HepG2 (cell line): ENCODE results near the gene DLG2. TPM values are rescaled to one million over a fixed set of nuclear protein-coding genes. Genes with fewer than 3 reads are reported as not detected.

Experiments used
- ATAC-seq: fragments of 200-7000 bp; cut with Tn5 transposase; 3 replicates; pipeline ENCODE4 v1.9.1; 2020; ENCODE audit warnings: mild to moderate bottlenecking, moderate library complexity
- BruUV-seq: library from RNA; stranded (reverse); fragments of 400-500 nt; replicated peaks from 2 replicates; lab custom pipeline; 2021; lab: Mats Ljungman, UMichigan
- CTCF ChIA-PET: fragments of 300-600 bp; formaldehyde crosslinking; extraction: SDS; loops from one replicate; lab custom pipeline; 2021; ENCODE audit warnings: low total read pairs, inconsistent platforms, low intra/inter-chr PET ratio; lab: Yijun Ruan, JAX
- POLR2A ChIA-PET: fragments of 350-600 bp; sonication (Branson Sonifier 250); formaldehyde crosslinking; loops from one replicate; lab custom pipeline; 2020; ENCODE audit warnings: antibody characterized with exemption, inconsistent platforms; lab: Yijun Ruan, JAX
- DNase-seq: peaks from one replicate; pipeline ENCODE4 v3.0.0-alpha.2; 2015; ENCODE audit warnings: low spot score
- FAIRE-seq: peaks from 3 replicates; lab custom pipeline; 2011; peaks lifted over from hg19 to GRCh38; lab: Jason Lieb, UNC
- H2AFZ ChIP-seq: one replicate; pipeline ENCODE4 v1.6.1; 2011; ENCODE audit warnings: low read length, inconsistent platforms
- H3K27ac ChIP-seq: fragments of 300-600 bp; 3 replicates; pipeline ENCODE4 v1.8.0; 2011; ENCODE audit warnings: mixed run types, mild to moderate bottlenecking, mixed read lengths, low read length, inconsistent platforms; ENCODE audit not compliant: insufficient read depth; ENCODE audit errors: extremely low read length
- H3K27me3 ChIP-seq, 2 experiments: fragments of 200-600 bp in 1 of 2; 2 replicates in 1 of 2; 3 replicates in 1 of 2; pipeline versions ENCODE4 v1.6.0 to v1.8.0; 2011; ENCODE audit warnings: low read length in 2 of 2, mild to moderate bottlenecking in 2 of 2, moderate library complexity in 2 of 2, inconsistent platforms in 1 of 2; ENCODE audit not compliant: insufficient read depth in 2 of 2, control insufficient read depth in 1 of 2
- H3K36me3 ChIP-seq, 2 experiments: fragments of 200-600 bp in 1 of 2; replicated peaks in 1 of 2; 2 replicates in 1 of 2; 3 replicates in 1 of 2; pipeline versions ENCODE4 v1.5.1 to v1.8.0; 2011; ENCODE audit warnings: low read length in 2 of 2, inconsistent platforms in 1 of 2; ENCODE audit not compliant: insufficient read depth in 2 of 2, control insufficient read depth in 1 of 2
- H3K4me1 ChIP-seq: 2 replicates; pipeline ENCODE4 v1.5.1; 2012; ENCODE audit warnings: low read length, inconsistent platforms; ENCODE audit not compliant: insufficient read depth
- H3K4me2 ChIP-seq: 2 replicates; pipeline ENCODE4 v1.6.0; 2011; ENCODE audit warnings: low read depth, low read length, inconsistent platforms
- H3K4me3 ChIP-seq, 3 experiments: fragments of 200-600 bp in 1 of 3; sonication (generic), shearing (Covaris generic) in 1 of 3; replicated peaks in 1 of 3; 2 replicates each; pipeline ENCODE4 v1.5.1; 2011 to 2016; ENCODE audit warnings: low read length in 3 of 3, inconsistent platforms in 2 of 3, low read depth in 2 of 3, mild to moderate bottlenecking in 2 of 3, control low read depth in 1 of 3, mixed read lengths in 1 of 3; ENCODE audit not compliant: insufficient read depth in 1 of 3
- H3K79me2 ChIP-seq: one replicate; pipeline ENCODE4 v1.6.1; 2011; ENCODE audit warnings: low read length, inconsistent platforms; ENCODE audit not compliant: insufficient read depth
- H3K9ac ChIP-seq: 2 replicates; pipeline ENCODE4 v1.6.0; 2011; ENCODE audit warnings: mild to moderate bottlenecking, low read depth, low read length, inconsistent platforms; ENCODE audit not compliant: insufficient read depth
- H3K9me3 ChIP-seq: 2 replicates; pipeline ENCODE4 v1.5.1; 2012; ENCODE audit warnings: mild to moderate bottlenecking, low read length
- H4K20me1 ChIP-seq: 2 replicates; pipeline ENCODE4 v1.6.0; 2011; ENCODE audit warnings: inconsistent platforms, mild to moderate bottlenecking, low read length, moderate library complexity; ENCODE audit not compliant: insufficient read depth
- ADNP ChIP-seq: sonication (generic); formaldehyde crosslinking; IDR thresholded peaks from 2 replicates; pipeline ENCODE4 v1.4.0; 2020; ENCODE audit warnings: missing genetic modification reagents
- ASH2L ChIP-seq: fragments of 300-600, 200-600 bp; sonication (generic); IDR thresholded peaks from 2 replicates; pipeline ENCODE4 v1.7.0; 2017; ENCODE audit warnings: low read depth, mild to moderate bottlenecking, moderate library complexity, mixed read lengths, low read length; ENCODE audit not compliant: insufficient read length
- CEBPG ChIP-seq: IDR thresholded peaks from 2 replicates; pipeline ENCODE4 v1.6.1; 2016
- GZF1 ChIP-seq: sonication (generic); formaldehyde crosslinking; IDR thresholded peaks from 2 replicates; pipeline ENCODE4 v1.5.1; 2020; ENCODE audit warnings: mild to moderate bottlenecking, missing genetic modification reagents
- JUN ChIP-seq: sonication (generic); formaldehyde crosslinking; IDR thresholded peaks from 2 replicates; pipeline ENCODE4 v1.4.0; 2020; ENCODE audit warnings: mild to moderate bottlenecking, missing genetic modification reagents
- KDM4B ChIP-seq: sonication (generic); formaldehyde crosslinking; IDR thresholded peaks from 2 replicates; pipeline ENCODE4 v1.4.0; 2020; ENCODE audit warnings: missing genetic modification reagents
- MAFF ChIP-seq: IDR thresholded peaks from 2 replicates; pipeline ENCODE4 v1.6.1; 2011; ENCODE audit warnings: low read depth, low read length, improper control_type of control experiment
- MBNL3 ChIP-seq: fragments of 250-450 bp; sonication (Bioruptor Pico); conservative IDR thresholded peaks from 2 replicates; pipeline ENCODE4 v1.8.0; 2022; ENCODE audit warnings: mild to moderate bottlenecking, inconsistent platforms
- NONO ChIP-seq, 2 experiments: fragments of 450-650 bp in 1 of 2; sonication (generic) in 1 of 2; formaldehyde crosslinking in 1 of 2; IDR thresholded peaks in 1 of 2; conservative IDR thresholded peaks in 1 of 2; 2 replicates each; pipeline versions ENCODE4 v1.6.1 to v1.8.0; 2017 to 2022; ENCODE audit warnings: mild to moderate bottlenecking in 1 of 2, missing genetic modification reagents in 1 of 2, moderate library complexity in 1 of 2
- PRPF4 ChIP-seq: fragments of 200-400 bp; formaldehyde crosslinking; IDR thresholded peaks from 2 replicates; pipeline ENCODE4 v1.6.1; 2016; ENCODE audit warnings: low read length, low read depth; ENCODE audit not compliant: poor library complexity, severe bottlenecking
- SCMH1 ChIP-seq: sonication (generic); formaldehyde crosslinking; IDR thresholded peaks from 2 replicates; pipeline ENCODE4 v1.9.0; 2021; ENCODE audit warnings: missing genetic modification reagents, mild to moderate bottlenecking, borderline replicate concordance
- TBX2 ChIP-seq: sonication (generic); formaldehyde crosslinking; IDR thresholded peaks from 2 replicates; pipeline ENCODE4 v1.5.0; 2020; ENCODE audit warnings: missing genetic modification reagents, mild to moderate bottlenecking, borderline replicate concordance
- ZBTB38 ChIP-seq: sonication (generic); formaldehyde crosslinking; IDR thresholded peaks from 2 replicates; pipeline ENCODE4 v1.5.1; 2020; ENCODE audit warnings: mild to moderate bottlenecking, missing genetic modification reagents
- ZNF101 ChIP-seq: sonication (generic); formaldehyde crosslinking; IDR thresholded peaks from 2 replicates; pipeline ENCODE4 v1.4.0; 2020; ENCODE audit warnings: mild to moderate bottlenecking, low read depth, missing genetic modification reagents, borderline replicate concordance
- ZNF274 ChIP-seq: sonication (generic); formaldehyde crosslinking; IDR thresholded peaks from 2 replicates; pipeline ENCODE4 v1.5.1; 2020; ENCODE audit warnings: mild to moderate bottlenecking, missing genetic modification reagents
- WGBS: methylation state at CpG from one replicate; pipeline ENCODE4 v1.1.6; 2017; ENCODE audit warnings: low lambda C conversion rate; 5-methylcytosine and 5-hydroxymethylcytosine counted together
- in situ Hi-C: cut with HindIII; loops from 2 replicates; pipeline ENCODE4 v1.10.0; 2017; ENCODE audit warnings: low pct_unique_long_range_greater_than_20kb; ENCODE audit not compliant: extremely low pct_ligation_motif_present
- intact Hi-C: fragments of 100-400 bp; cut with micrococcal nuclease; formaldehyde crosslinking; loops from one replicate; pipeline ENCODE4 v1.10.0; 2022; ENCODE audit not compliant: unreplicated experiment
- polyA plus RNA-seq, 8 experiments: library from polyadenylated mRNA; depleted of rRNA in 3 of 8; stranded (reverse) in 7 of 8; unstranded in 1 of 8; fragments of >200 nt; fragmentation: Illumina TruSeq in 4 of 8; extraction: Trizol in 4 of 8; gene quantifications; 2 replicates each; pipeline versions ENCODE4 v1.2.1 to v1.2.3, GENCODE V29; 2011 to 2016; ENCODE audit warnings: low read depth in 4 of 8, missing spikeins in 1 of 8, mixed read lengths in 1 of 8; ENCODE audit not compliant: insufficient read depth in 1 of 8
- total RNA-seq, 5 experiments: library from RNA; depleted of rRNA; stranded (reverse); fragments of >200 nt; fragmentation: Illumina TruSeq; extraction: Trizol; gene quantifications; 2 replicates each; pipeline ENCODE4 v1.2.3, GENCODE V29; 2016; ENCODE audit warnings: low read depth in 1 of 5
- TF ChIP-seq, protein P1 (sequence below): sonication (generic); formaldehyde crosslinking; IDR thresholded peaks from 2 replicates; pipeline ENCODE4 v1.4.0; 2020; ENCODE audit warnings: missing genetic modification reagents, borderline replicate concordance
- TF ChIP-seq, protein P2 (sequence below): sonication (generic); formaldehyde crosslinking; IDR thresholded peaks from 2 replicates; pipeline ENCODE4 v1.8.0; 2022; ENCODE audit warnings: mild to moderate bottlenecking, missing genetic modification reagents, moderate library complexity

The DLG2 gene
- total and polyA plus RNA-seq, 2 of the 13 experiments (the other 11 are each of a cell fraction or from before 2014, with no cell fraction given), result 0.46 to 1.0 TPM

DNA sequence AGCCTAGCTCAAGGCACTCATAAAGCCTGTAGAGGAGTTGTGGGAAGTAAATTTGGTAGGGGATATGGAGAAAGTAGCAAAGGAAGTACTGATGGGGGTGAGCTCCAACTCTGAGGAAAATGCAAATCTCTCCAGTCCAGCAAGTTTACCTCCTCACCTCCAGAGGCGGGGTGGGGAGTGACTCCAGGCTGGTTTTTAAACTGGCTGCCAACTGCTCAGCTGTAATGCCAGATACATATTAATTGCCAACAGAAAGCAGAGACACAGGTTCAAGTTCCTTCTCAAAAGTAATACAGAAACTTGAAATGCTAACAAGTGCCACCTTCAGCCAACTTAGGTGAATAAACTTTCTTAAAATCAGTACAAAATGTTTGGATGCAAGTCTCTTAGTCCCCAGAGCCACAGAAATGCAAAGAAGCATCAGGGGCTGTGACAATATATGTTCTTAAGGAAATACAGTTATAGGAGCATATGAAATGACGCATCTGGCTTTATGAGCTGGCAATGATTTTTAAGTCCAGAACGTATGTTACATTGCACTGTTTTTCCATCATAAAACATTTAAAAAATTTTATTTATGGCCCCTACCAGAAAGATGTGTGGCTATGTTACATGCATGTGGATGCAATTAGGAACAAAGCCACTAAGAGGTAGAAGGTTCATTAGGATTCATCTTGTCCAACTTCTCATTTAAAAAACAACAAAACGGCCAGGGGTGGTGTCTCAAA is 1904.6 kb downstream of the DLG2 start:
- intact Hi-C loops, result no loop called here
- 41% methylated on average over 4 of the region's 4 CpGs for WGBS
- H3K9me3 ChIP-seq, result no peaks in the 10 kb centered on the region
- CTCF ChIA-PET, result no interaction called here
- H3K4me1 ChIP-seq, result peaks cover 14% of the 10 kb centered on the region
- in situ Hi-C loops, result no loop called here
- H3K79me2 ChIP-seq, result no peaks in the 10 kb centered on the region
- POLR2A ChIA-PET, result no interaction called here
- H3K4me2 ChIP-seq, result no peak overlapping the region
- 0 out of 5 replicates have a peak, but pooled peaks cover 0 to 3% of the 10 kb centered on the region in 2 experiments for H3K27me3 ChIP-seq
- no peak overlapping the region for H3K27ac ChIP-seq
- H3K4me3 ChIP-seq, result no peak overlapping the region
- no TSS peak for BruUV-seq
- no peaks in the 10 kb centered on the region for H3K36me3 ChIP-seq
- no peaks in the 10 kb centered on the region for H4K20me1 ChIP-seq
- H2AFZ ChIP-seq, result no peak overlapping the region
- no peak for FAIRE-seq
- H3K9ac ChIP-seq, result no peak overlapping the region
- no peak for ATAC-seq
- TF ChIP-seq PRPF4 (no peak), ZNF101 (CRISPR knock-in tag) (no peak), JUN (CRISPR knock-in tag) (no peak), NONO (IDR thresholded peaks at IDR 0.05) (no peak), NONO (CRISPR knock-in tag; conservative IDR thresholded peaks at IDR 0.05) (no peak), ADNP (no peak), GZF1 (CRISPR knock-in tag) (no peak)
- TF ChIP-seq, all 625 proteins: peak for 0
- DNase-seq, result no peak

GRCh38 chr11:83721263-83721662 is 1905.9 kb downstream of the DLG2 start:
- ChIA-PET CTCF (no interaction called here), POLR2A (no interaction called here)
- no peak for ATAC-seq
- H3K4me3 ChIP-seq, result no peak overlapping the region
- no peak for DNase-seq
- 53% methylated on average over 2 of the region's 2 CpGs for WGBS
- H3K79me2 ChIP-seq, result no peaks in the 10 kb centered on the region
- no peak for FAIRE-seq
- intact Hi-C loops, result no loop called here
- in situ Hi-C loops, result no loop called here
- no peak overlapping the region for H3K9ac ChIP-seq
- H4K20me1 ChIP-seq, result no peaks in the 10 kb centered on the region
- H2AFZ ChIP-seq, result no peak overlapping the region
- H3K36me3 ChIP-seq, result no peaks in the 10 kb centered on the region
- no TSS peak for BruUV-seq
- H3K27ac ChIP-seq, result no peak overlapping the region
- 0 out of 5 replicates have a peak, but pooled peaks cover 0 to 3% of the 10 kb centered on the region in 2 experiments for H3K27me3 ChIP-seq
- H3K4me2 ChIP-seq, result no peak overlapping the region
- peaks cover 14% of the 10 kb centered on the region for H3K4me1 ChIP-seq
- no peaks in the 10 kb centered on the region for H3K9me3 ChIP-seq
- TF ChIP-seq, protein P1, sequence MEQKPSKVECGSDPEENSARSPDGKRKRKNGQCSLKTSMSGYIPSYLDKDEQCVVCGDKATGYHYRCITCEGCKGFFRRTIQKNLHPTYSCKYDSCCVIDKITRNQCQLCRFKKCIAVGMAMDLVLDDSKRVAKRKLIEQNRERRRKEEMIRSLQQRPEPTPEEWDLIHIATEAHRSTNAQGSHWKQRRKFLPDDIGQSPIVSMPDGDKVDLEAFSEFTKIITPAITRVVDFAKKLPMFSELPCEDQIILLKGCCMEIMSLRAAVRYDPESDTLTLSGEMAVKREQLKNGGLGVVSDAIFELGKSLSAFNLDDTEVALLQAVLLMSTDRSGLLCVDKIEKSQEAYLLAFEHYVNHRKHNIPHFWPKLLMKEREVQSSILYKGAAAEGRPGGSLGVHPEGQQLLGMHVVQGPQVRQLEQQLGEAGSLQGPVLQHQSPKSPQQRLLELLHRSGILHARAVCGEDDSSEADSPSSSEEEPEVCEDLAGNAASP, result no peak
- TF ChIP-seq KDM4B (CRISPR knock-in tag) (no peak), TBX2 (no peak), CEBPG (CRISPR knock-in tag) (no peak), MBNL3 (CRISPR knock-in tag) (no peak), ZBTB38 (CRISPR knock-in tag) (no peak), ASH2L (no peak), SCMH1 (CRISPR knock-in tag) (no peak), MAFF (no peak), ZNF274 (CRISPR knock-in tag) (no peak)
- TF ChIP-seq, protein P2, sequence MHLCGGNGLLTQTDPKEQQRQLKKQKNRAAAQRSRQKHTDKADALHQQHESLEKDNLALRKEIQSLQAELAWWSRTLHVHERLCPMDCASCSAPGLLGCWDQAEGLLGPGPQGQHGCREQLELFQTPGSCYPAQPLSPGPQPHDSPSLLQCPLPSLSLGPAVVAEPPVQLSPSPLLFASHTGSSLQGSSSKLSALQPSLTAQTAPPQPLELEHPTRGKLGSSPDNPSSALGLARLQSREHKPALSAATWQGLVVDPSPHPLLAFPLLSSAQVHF, result no peak
